Measurements from ENCODE around the gene ZFP30.

GRCh38 chr19:37692956-37693620 lies 37.8 kb upstream of the ZFP30 start:
- TF ChIP-seq TAF1 (IDR thresholded peaks at IDR 0.05; ENCODE audit: low read depth, low read length), result no peak
- no peak for TF ChIP-seq POLR2AphosphoS5 (IDR thresholded peaks at IDR 0.05; ENCODE audit: low read depth, low read length)
- no peak for TF ChIP-seq POLR2A (IDR thresholded peaks at IDR 0.05; ENCODE audit: low read depth, low read length)
- TF ChIP-seq SPI1 (IDR thresholded peaks at IDR 0.05; ENCODE audit: low read depth, low read length), result no peak

Data from GM12891 (cell line).